WTC11 (cell line): ENCODE results near the gene CHSY3. TPM values are rescaled to one million over a fixed set of nuclear protein-coding genes. Genes with fewer than 3 reads are reported as not detected.
A peak's percentile ranks its signal among the peaks of the same experiment; 100 is the strongest.

Source experiments
- ATAC-seq: fragments of 200-7000 bp; cut with Tn5 transposase; 2 replicates; pipeline ENCODE4 v1.10.0; 2021; ENCODE audit warnings: mild to moderate bottlenecking, moderate library complexity
- CTCF ChIA-PET: fragments of 300-600 bp; sonication (Branson Sonifier 250); formaldehyde crosslinking; loops from one replicate; lab custom pipeline; 2021; ENCODE audit warnings: antibody characterized with exemption; lab: Charles Lee
- POLR2A ChIA-PET: fragments of 350-600 bp; sonication (Branson Sonifier 250); formaldehyde crosslinking; loops from one replicate; lab custom pipeline; 2021; ENCODE audit warnings: antibody characterized with exemption; lab: Charles Lee
- DNase-seq: peaks from one replicate; pipeline ENCODE4 v3.0.0; 2021; ENCODE audit warnings: low spot score
- H3K27ac Mint-ChIP-seq: 2 replicates; pipeline ENCODE4 v1.8.0; 2021; ENCODE audit warnings: mixed read lengths
- H3K27me3 Mint-ChIP-seq: 2 replicates; pipeline ENCODE4 v1.8.0; 2021; ENCODE audit warnings: low read depth, mild to moderate bottlenecking, moderate library complexity, mixed read lengths
- H3K36me3 Mint-ChIP-seq: 2 replicates; pipeline ENCODE4 v1.8.0; 2021; ENCODE audit warnings: mixed read lengths
- H3K4me1 Mint-ChIP-seq: 2 replicates; pipeline ENCODE4 v1.8.0; 2022; ENCODE audit warnings: mixed read lengths
- H3K4me3 Mint-ChIP-seq: 2 replicates; pipeline ENCODE4 v1.8.0; 2021; ENCODE audit warnings: mild to moderate bottlenecking, moderate library complexity, mixed read lengths
- H3K9me3 Mint-ChIP-seq: 2 replicates; pipeline ENCODE4 v1.8.0; 2021; ENCODE audit warnings: mixed read lengths
- ATF1 ChIP-seq: sonication (generic); formaldehyde crosslinking; IDR thresholded peaks from 2 replicates; pipeline ENCODE4 v1.8.1; 2023; ENCODE audit warnings: mild to moderate bottlenecking, moderate library complexity, missing genetic modification reagents
- ATF6 ChIP-seq: sonication (generic); formaldehyde crosslinking; IDR thresholded peaks from 2 replicates; pipeline ENCODE4 v1.8.1; 2023; ENCODE audit warnings: mild to moderate bottlenecking, missing genetic modification reagents
- HMGA2 ChIP-seq: fragments of 250-450 bp; sonication (Bioruptor Pico); IDR thresholded peaks from 2 replicates; pipeline ENCODE4 v1.4.0; 2021; ENCODE audit warnings: mild to moderate bottlenecking, moderate library complexity
- JUN ChIP-seq: sonication (generic); formaldehyde crosslinking; IDR thresholded peaks from 2 replicates; pipeline ENCODE4 v1.8.0; 2023; ENCODE audit warnings: mild to moderate bottlenecking, missing genetic modification reagents
- MLX ChIP-seq: sonication (generic); formaldehyde crosslinking; IDR thresholded peaks from 2 replicates; pipeline ENCODE4 v1.8.1; 2023; ENCODE audit warnings: mild to moderate bottlenecking, missing genetic modification reagents, moderate library complexity
- NFE2L1 ChIP-seq: sonication (generic); formaldehyde crosslinking; IDR thresholded peaks from 2 replicates; pipeline ENCODE4 v1.8.1; 2023; ENCODE audit warnings: missing genetic modification reagents
- PRDM15 ChIP-seq: sonication (generic); formaldehyde crosslinking; IDR thresholded peaks from 2 replicates; pipeline ENCODE4 v1.8.0; 2022; ENCODE audit warnings: missing genetic modification reagents
- PREB ChIP-seq: sonication (generic); formaldehyde crosslinking; IDR thresholded peaks from 2 replicates; pipeline ENCODE4 v1.8.1; 2022; ENCODE audit warnings: mild to moderate bottlenecking, missing genetic modification reagents, moderate library complexity, borderline replicate concordance
- SP1 ChIP-seq: sonication (generic); formaldehyde crosslinking; conservative IDR thresholded peaks from 2 replicates; pipeline ENCODE4 v1.8.1; 2022; ENCODE audit warnings: missing genetic modification reagents
- TEAD4 ChIP-seq: sonication (generic); formaldehyde crosslinking; IDR thresholded peaks from 2 replicates; pipeline ENCODE4 v1.8.0; 2022; ENCODE audit warnings: mild to moderate bottlenecking, missing genetic modification reagents
- TP53 ChIP-seq: sonication (generic); formaldehyde crosslinking; IDR thresholded peaks from 2 replicates; pipeline ENCODE4 v1.8.1; 2023; ENCODE audit warnings: mild to moderate bottlenecking, missing genetic modification reagents
- USF1 ChIP-seq: sonication (generic); formaldehyde crosslinking; IDR thresholded peaks from 2 replicates; pipeline ENCODE4 v1.8.0; 2022; ENCODE audit warnings: mild to moderate bottlenecking, missing genetic modification reagents
- ZBTB43 ChIP-seq: sonication (generic); formaldehyde crosslinking; IDR thresholded peaks from 2 replicates; pipeline ENCODE4 v1.8.1; 2023; ENCODE audit warnings: mild to moderate bottlenecking, missing genetic modification reagents
- ZNF263 ChIP-seq: sonication (generic); formaldehyde crosslinking; IDR thresholded peaks from 2 replicates; pipeline ENCODE4 v1.8.1; 2022; ENCODE audit warnings: low read depth, mild to moderate bottlenecking, moderate library complexity, missing genetic modification reagents
- ZNF317 ChIP-seq: sonication (generic); formaldehyde crosslinking; IDR thresholded peaks from 2 replicates; pipeline ENCODE4 v1.8.1; 2023; ENCODE audit warnings: low read depth, mild to moderate bottlenecking, moderate library complexity, missing genetic modification reagents, borderline replicate concordance
- ZNF512 ChIP-seq: sonication (generic); formaldehyde crosslinking; IDR thresholded peaks from 2 replicates; pipeline ENCODE4 v1.8.1; 2022; ENCODE audit warnings: missing genetic modification reagents, borderline replicate concordance
- ZSCAN18 ChIP-seq: fragments of 250-450 bp; sonication (Bioruptor Pico); IDR thresholded peaks from 2 replicates; pipeline ENCODE4 v2.1.2; 2022; ENCODE audit warnings: mild to moderate bottlenecking, moderate library complexity
- total RNA-seq: library from RNA; stranded (reverse); gene quantifications from 3 replicates; pipeline ENCODE4 v1.2.3, GENCODE V29; 2021

Gene CHSY3
- total RNA-seq, 1 experiment from 2014 or later, result 0.98 TPM

GRCh38 chr5:129905473-129906176 lies 1.4 kb downstream of the CHSY3 start (continued):
- TF ChIP-seq ATF1 (no peak), JUN (CRISPR knock-in tag) (no peak), USF1 (peak; percentile 40; the same call in 1 of the 2 replicates), ZSCAN18 (CRISPR knock-in tag) (no peak), ZNF263 (CRISPR knock-in tag) (no peak), PRDM15 (CRISPR knock-in tag) (no peak)

- Mint-ChIP-seq H3K27me3 (peaks cover 56% of the 10 kb centered on the region), H3K27ac (no peak overlapping the region), H3K9me3 (no peaks in the 10 kb centered on the region), H3K4me1 (peaks cover 15% of the 10 kb centered on the region), H3K36me3 (no peaks in the 10 kb centered on the region), H3K4me3 (peak overlapping the region; percentile 83)
- ChIA-PET CTCF (no interaction called here), POLR2A (no interaction called here)
- TF ChIP-seq HMGA2 (CRISPR knock-in tag), result no peak
- no peak for TF ChIP-seq TP53 (CRISPR knock-in tag)
- TF ChIP-seq NFE2L1 (CRISPR knock-in tag), result no peak
- no peak for TF ChIP-seq ZNF317 (CRISPR knock-in tag)
- TF ChIP-seq MLX (CRISPR knock-in tag), result no peak
- peak; percentile 9 for ATAC-seq
- peak; percentile 30 for DNase-seq
These were observed 2.1 kb downstream of the CHSY3 start for GRCh38 chr5:129906177-129906887.

- Mint-ChIP-seq H3K36me3 (no peaks in the 10 kb centered on the region), H3K27ac (no peak overlapping the region), H3K27me3 (peaks cover 31% of the 10 kb centered on the region), H3K4me3 (no peak overlapping the region), H3K9me3 (no peaks in the 10 kb centered on the region), H3K4me1 (peaks cover 15% of the 10 kb centered on the region)
- ATAC-seq (no peak), DNase-seq (no peak)
- ChIA-PET CTCF (no interaction called here), POLR2A (no interaction called here)
- TF ChIP-seq SP1 (CRISPR knock-in tag), result no peak
- no peak for TF ChIP-seq PREB
- no peak for TF ChIP-seq TP53 (CRISPR knock-in tag)
- TF ChIP-seq ATF6 (CRISPR knock-in tag), result no peak
- no peak for TF ChIP-seq ZNF512 (CRISPR knock-in tag)
- TF ChIP-seq ZBTB43 (CRISPR knock-in tag), result no peak
- no peak for TF ChIP-seq TEAD4 (CRISPR knock-in tag)
These were observed 5.0 kb downstream of the CHSY3 start for GRCh38 chr5:129909225-129909624.
